PC-9 (cell line): Measurements from ENCODE around the gene SVOP. TPM values are rescaled to one million over a fixed set of nuclear protein-coding genes. Genes with fewer than 3 reads are reported as not detected.

Source experiments
- BruUV-seq: library from RNA; stranded (reverse); fragments of 400-500 nt; replicated peaks from 2 replicates; lab custom pipeline; 2021; lab: Mats Ljungman, UMichigan
- CTCF ChIA-PET: fragments of 300-600 bp; sonication (Branson Sonifier 250); formaldehyde crosslinking; loops from one replicate; lab custom pipeline; 2022; ENCODE audit warnings: antibody characterized with exemption; lab: Charles Lee
- POLR2A ChIA-PET: fragments of 300-600 bp; sonication (Branson Sonifier 250); formaldehyde crosslinking; loops from one replicate; lab custom pipeline; 2022; ENCODE audit warnings: antibody characterized with exemption; ENCODE audit not compliant: unreplicated experiment; lab: Charles Lee
- DNase-seq, 2 experiments: peaks; one replicate each; pipeline versions ENCODE4 v3.0.0 to v3.0.0-alpha.2; 2015 to 2022; ENCODE audit warnings: mixed read lengths in 1 of 2
- H2AFZ ChIP-seq: fragments of 200-600 bp; sonication (generic); 2 replicates; pipeline ENCODE4 v1.8.1; 2017; ENCODE audit warnings: antibody characterized with exemption
- H3F3A ChIP-seq: fragments of 200-600 bp; sonication (generic); 2 replicates; pipeline ENCODE4 v1.8.1; 2017; ENCODE audit warnings: antibody characterized with exemption, mild to moderate bottlenecking, low read depth; ENCODE audit not compliant: insufficient read depth
- H3K27ac ChIP-seq: fragments of 200-600 bp; sonication (generic); 2 replicates; pipeline ENCODE4 v1.6.1; 2016; ENCODE audit warnings: mixed run types
- H3K27me3 ChIP-seq: fragments of 200-600 bp; sonication (generic); 2 replicates; pipeline ENCODE4 v1.6.1; 2016; ENCODE audit warnings: low read depth, mixed run types; ENCODE audit not compliant: insufficient read depth
- H3K36me3 ChIP-seq: fragments of 200-600 bp; sonication (generic); 2 replicates; pipeline ENCODE4 v1.6.1; 2016; ENCODE audit warnings: low read depth, mixed run types
- H3K4me1 ChIP-seq: fragments of 200-600 bp; sonication (generic); replicated peaks from 2 replicates; pipeline ENCODE4 v1.6.1; 2016; ENCODE audit warnings: mixed run types; ENCODE audit not compliant: insufficient read depth
- H3K4me2 ChIP-seq: fragments of 200-600 bp; sonication (generic); 2 replicates; pipeline ENCODE4 v1.6.1; 2017; ENCODE audit warnings: mixed run types
- H3K4me3 ChIP-seq: fragments of 200-600 bp; sonication (generic); 2 replicates; pipeline ENCODE4 v1.6.1; 2016; ENCODE audit warnings: mixed run types
- H3K79me2 ChIP-seq: fragments of 200-600 bp; sonication (generic); 2 replicates; pipeline ENCODE4 v1.6.1; 2017; ENCODE audit warnings: low read depth, mixed run types
- H3K9me2 ChIP-seq: fragments of 200-600 bp; sonication (generic); 2 replicates; pipeline ENCODE4 v1.8.1; 2017; ENCODE audit warnings: mild to moderate bottlenecking; ENCODE audit not compliant: insufficient read depth
- H3K9me3 ChIP-seq: fragments of 200-600 bp; sonication (generic); 2 replicates; pipeline ENCODE4 v1.8.1; 2016; ENCODE audit warnings: low read depth; ENCODE audit not compliant: insufficient read depth
- H4K20me1 ChIP-seq: fragments of 200-600 bp; sonication (generic); 2 replicates; pipeline ENCODE4 v1.8.1; 2017; ENCODE audit not compliant: insufficient read depth
- CTCF ChIP-seq: fragments of 200-600 bp; sonication (generic); conservative IDR thresholded peaks from 2 replicates; pipeline ENCODE4 v1.6.1; 2017; ENCODE audit warnings: mixed run types, antibody characterized with exemption, mild to moderate bottlenecking, moderate library complexity
- EZH2 ChIP-seq: fragments of 200-600 bp; sonication (generic); IDR thresholded peaks from 2 replicates; pipeline ENCODE4 v1.8.0; 2017; ENCODE audit warnings: antibody characterized with exemption, low read depth
- intact Hi-C: fragments of 100-400 bp; cut with micrococcal nuclease; formaldehyde crosslinking; loops from one replicate; pipeline ENCODE4 v1.10.0; 2022; ENCODE audit not compliant: unreplicated experiment
- total RNA-seq: library from RNA; stranded (reverse); gene quantifications from 2 replicates; pipeline ENCODE4 v1.2.3, GENCODE V29; 2021

Gene SVOP
- total RNA-seq, 1 experiment from 2014 or later: not detected

- Histone ChIP-seq H3K4me3 (no peak overlapping the region), H3K27me3 (peaks cover 30% of the 10 kb centered on the region), H2AFZ (no peak overlapping the region), H3K9me3 (no peaks in the 10 kb centered on the region), H3K79me2 (no peaks in the 10 kb centered on the region), H3K9me2 (no peaks in the 10 kb centered on the region), H3F3A (no peaks in the 10 kb centered on the region), H3K36me3 (no peaks in the 10 kb centered on the region), H3K4me1 (no peaks in the 10 kb centered on the region), H3K27ac (no peak overlapping the region), H3K4me2 (peak overlapping the region; percentile 35; the same call in 1 of the 2 replicates), H4K20me1 (no peaks in the 10 kb centered on the region)
- intact Hi-C loops: loop anchor here (1.0 to 5.0 kb wide), 8 partner anchors 38 to 388 kb away; partner anchors contain the start of gene ALKBH2
- ChIA-PET CTCF (interaction anchor here (0.6 to 1.0 kb wide), 3 partner anchors 67 to 434 kb away, joined by 3 to 5 read pairs (median 3); no protein-coding TSS in a partner anchor), POLR2A (no interaction called here)
- TF ChIP-seq CTCF: peak; percentile 97
- TF ChIP-seq EZH2: no peak
- no TSS peak for BruUV-seq
- peak; percentile 41 to 73 for DNase-seq
These were observed 69.7 kb downstream of the SVOP start for GRCh38 chr12:108950991-108951739.

DNA sequence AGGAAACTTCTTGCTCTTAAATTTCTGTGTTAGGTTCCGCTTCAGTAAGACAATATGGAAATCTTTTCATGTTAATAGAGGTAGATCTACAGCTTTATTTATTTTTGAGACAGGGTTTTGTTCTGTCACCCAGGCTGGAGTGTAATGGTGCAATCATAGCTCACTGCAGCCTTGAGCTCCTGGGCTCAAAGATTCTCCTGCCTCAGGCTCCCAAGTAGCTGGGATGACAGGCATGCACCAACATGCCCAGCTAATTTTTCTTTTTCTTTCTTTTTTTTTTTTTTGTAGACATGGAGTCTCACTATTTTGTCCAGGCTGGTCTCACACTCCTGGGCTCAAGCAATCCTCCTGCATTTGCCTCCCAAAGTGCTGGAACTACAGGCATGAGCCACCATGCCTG lies 70.9 kb downstream of the SVOP start:
- Histone ChIP-seq H4K20me1 (no peaks in the 10 kb centered on the region), H3K4me2 (no peak overlapping the region), H3K4me3 (no peak overlapping the region), H3K27me3 (peaks cover 27% of the 10 kb centered on the region), H3F3A (no peaks in the 10 kb centered on the region), H3K36me3 (no peaks in the 10 kb centered on the region), H3K79me2 (no peaks in the 10 kb centered on the region), H3K9me3 (no peaks in the 10 kb centered on the region), H3K4me1 (no peaks in the 10 kb centered on the region), H2AFZ (no peak overlapping the region), H3K9me2 (no peaks in the 10 kb centered on the region), H3K27ac (no peak overlapping the region)
- TF ChIP-seq CTCF (no peak), EZH2 (no peak)
- no peak for DNase-seq
- POLR2A ChIA-PET: no interaction called here
- intact Hi-C loops: loop anchor here (2.0 to 5.0 kb wide), 5 partner anchors 37 to 147 kb away; partner anchors contain the start of gene ALKBH2
- CTCF ChIA-PET: interaction anchor here (0.5 to 0.7 kb wide), 2 partner anchors 9 to 26 kb away, joined by 3 to 5 read pairs; no protein-coding TSS in a partner anchor
- no TSS peak for BruUV-seq

DNA sequence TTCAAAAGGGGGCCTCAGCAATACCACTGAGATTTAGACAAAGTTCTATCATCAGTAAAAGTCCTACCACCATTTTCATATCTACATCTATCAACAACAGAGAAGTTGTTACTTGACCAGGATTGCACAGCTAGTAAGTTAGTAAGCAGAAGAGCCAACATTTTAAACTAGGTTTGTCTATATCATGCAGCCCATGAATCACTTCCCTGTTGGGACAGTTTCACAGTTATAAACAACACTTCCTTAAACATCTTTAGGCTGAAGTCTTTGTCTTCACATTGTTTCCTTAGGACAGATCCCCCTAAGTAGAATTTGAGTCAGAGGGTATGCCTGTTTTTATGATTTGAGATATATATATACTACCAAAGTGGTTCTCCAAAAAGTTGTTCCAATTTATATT lies 72.5 kb downstream of the SVOP start:
- Histone ChIP-seq H3K9me3 (no peaks in the 10 kb centered on the region), H3K9me2 (no peaks in the 10 kb centered on the region), H3K4me1 (no peaks in the 10 kb centered on the region), H3K4me2 (no peak overlapping the region), H3K4me3 (no peak overlapping the region), H4K20me1 (no peaks in the 10 kb centered on the region), H3K27ac (no peak overlapping the region), H3K36me3 (no peaks in the 10 kb centered on the region), H3F3A (no peaks in the 10 kb centered on the region), H3K27me3 (peaks cover 11% of the 10 kb centered on the region), H3K79me2 (no peaks in the 10 kb centered on the region), H2AFZ (no peak overlapping the region)
- intact Hi-C loops: no loop called here
- no TSS peak for BruUV-seq
- ChIA-PET CTCF (no interaction called here), POLR2A (no interaction called here)
- DNase-seq: no peak
- no peak for TF ChIP-seq CTCF
- TF ChIP-seq EZH2: no peak
